NCI-H2029 (cell line): ENCODE measurements around the gene KRT23.

Experiments
- DNase-seq: peaks from one replicate; lab custom pipeline; 2025; lab: John Stamatoyannopoulos, UW

Gene KRT23, protein sequence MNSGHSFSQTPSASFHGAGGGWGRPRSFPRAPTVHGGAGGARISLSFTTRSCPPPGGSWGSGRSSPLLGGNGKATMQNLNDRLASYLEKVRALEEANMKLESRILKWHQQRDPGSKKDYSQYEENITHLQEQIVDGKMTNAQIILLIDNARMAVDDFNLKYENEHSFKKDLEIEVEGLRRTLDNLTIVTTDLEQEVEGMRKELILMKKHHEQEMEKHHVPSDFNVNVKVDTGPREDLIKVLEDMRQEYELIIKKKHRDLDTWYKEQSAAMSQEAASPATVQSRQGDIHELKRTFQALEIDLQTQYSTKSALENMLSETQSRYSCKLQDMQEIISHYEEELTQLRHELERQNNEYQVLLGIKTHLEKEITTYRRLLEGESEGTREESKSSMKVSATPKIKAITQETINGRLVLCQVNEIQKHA

DNA sequence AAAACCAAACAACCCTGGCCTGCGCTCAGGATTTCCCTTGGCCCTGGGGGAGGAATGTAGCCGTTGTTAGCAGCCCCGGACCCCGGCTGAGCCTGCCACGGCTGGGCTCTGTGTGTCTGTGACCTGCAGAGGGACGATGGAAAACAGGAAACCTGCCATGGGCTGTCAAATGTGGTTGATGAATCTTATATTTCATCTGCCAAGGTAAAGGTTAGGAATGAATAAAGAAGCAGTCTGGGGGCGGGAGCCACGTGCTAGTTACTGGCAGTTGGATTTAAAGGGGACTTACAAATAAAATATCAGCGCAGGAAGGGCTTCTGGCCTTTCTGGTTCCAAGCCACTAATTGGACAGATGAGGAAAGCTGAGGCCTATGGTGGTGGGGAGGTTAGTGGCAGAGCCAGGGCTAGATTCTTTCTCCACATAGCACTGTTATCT, at the start of gene KRT23:
TSS of gene KRT23 (minus strand) at position 263 of the 436 bp plus-strand sequence. CDS start 1,043 bp downstream, outside the sequence.
- DNase-seq: peak; percentile 31

DNA sequence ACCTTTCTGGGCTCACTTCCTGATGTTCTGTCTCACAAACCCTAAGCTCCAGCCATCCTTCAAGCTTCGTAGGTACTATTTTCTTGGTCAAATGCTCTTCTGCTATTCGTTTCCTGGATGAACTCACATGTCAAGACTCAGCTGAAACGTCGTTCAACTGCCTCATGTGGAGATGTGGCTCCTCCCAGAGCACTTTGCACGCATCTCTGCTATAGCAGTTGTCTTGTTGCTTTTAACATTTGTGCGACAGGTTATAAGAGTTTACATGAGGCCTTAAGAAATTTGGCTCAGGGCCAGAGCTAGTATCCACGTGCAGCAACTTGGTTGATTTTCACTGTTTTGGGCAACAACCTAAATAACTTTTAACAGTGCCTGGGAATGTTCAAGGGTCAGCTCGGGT, 49.5 kb upstream of the KRT23 start:
- no peak for DNase-seq

DNA sequence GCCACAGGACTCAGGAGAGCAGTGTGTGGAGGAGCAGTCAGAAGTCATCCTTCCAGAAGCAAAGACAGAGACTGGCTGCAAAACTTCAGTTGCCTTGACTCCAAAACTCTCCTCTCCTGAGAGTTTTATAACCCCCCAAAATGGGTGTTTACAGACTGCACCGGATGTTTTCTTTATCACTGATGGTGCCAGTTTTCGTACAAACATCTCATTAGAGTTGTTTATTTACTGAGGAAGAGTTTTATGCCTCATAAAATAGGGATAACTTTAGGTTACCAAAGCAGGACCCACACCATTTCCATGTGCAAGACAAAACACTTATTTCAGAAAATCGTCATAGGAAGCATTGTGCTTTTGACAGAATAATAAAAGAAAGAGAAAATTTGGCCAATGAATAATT, 46.8 kb upstream of the KRT23 start, which contains the start of gene KRT40:
TSS of gene KRT40 (minus strand) at position 101 of the 400 bp plus-strand sequence. CDS start at position 48, 53 bp downstream.
- DNase-seq: no peak

DNA sequence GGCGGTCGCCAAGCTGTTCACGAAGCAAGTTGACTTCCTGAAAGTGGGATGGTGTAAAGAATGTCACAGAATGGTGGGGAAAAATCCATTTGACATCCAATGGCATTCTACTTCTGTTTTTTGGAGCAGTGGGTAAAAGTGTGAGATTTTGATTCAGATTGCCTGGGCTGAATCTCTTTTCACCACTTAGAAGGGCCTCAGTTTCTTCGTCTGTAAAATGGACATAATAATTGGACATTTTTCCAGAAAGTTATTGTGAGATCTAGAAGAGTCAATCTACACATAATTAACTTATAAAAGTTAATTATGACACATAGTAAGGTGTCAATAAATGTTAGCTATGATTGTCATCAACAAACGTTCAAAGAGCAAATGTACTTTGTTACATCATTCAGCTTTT, 43.7 kb upstream of the KRT23 start:
- DNase-seq: no peak

DNA sequence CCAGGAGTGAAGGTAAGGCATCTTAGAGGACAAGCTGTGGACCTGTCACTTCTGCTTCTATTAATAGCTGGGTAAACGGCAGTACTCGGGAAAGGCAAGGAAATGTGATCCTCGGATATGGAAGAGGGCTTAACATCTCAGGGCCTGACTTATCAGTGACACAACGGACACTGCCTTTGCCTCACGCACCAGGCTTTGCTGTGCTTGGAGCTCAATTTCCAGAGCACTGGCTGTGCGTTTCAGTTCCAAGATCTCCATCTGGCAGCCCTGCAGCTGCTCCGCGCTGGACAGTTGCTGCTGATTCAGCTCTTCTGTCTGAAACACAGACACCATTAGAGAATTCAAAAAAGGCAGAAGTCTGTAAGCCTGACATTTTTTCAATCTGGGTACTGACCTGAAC, 43.1 kb upstream of the KRT23 start:
- DNase-seq: no peak

DNA sequence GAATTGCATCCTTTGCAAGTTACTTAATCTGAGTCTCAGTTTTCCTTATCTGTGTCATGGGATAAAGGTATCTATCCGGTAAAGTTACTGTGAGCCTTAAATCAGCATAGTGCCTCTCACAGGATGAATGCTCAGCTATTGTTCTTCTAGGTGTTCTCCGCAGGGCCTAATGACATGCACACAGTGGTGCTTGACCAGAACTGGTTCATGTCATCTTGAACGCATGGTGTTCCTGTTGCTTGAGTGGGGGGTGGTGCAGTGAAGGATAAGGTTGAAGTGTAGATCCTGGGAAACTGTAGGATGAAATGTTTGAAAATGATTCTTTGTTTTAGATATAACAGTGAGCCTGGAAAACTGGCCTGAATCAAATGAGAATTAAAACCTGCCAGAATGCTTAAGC, 42.7 kb upstream of the KRT23 start:
- no peak for DNase-seq

DNA sequence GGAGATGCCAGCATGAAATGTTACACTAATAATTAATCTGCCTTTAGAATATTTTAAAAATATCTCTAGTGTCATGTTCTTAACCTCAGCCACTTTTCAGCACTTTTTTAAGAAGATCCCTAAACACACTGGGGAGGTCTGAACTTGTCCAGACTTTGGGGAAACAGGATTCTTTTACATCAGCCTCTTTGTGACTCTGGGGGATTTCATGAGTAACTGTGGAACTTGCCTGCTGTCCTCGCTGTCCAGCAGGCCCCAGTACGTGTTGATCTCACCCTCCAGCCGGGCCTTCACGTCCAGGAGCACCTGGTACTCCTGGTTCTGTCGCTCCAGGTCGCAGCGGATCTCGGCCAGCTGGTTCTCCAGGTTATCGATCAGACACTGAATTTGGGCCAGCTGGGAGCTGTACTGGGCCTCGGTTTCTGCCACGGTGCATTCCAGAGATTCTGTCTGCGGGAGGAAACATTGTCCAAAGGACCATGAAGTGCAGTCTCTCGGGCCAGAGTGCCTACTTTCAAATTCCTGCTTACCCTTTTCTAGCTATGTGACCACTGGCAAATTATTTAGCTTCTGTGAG, 41.2 kb upstream of the KRT23 start:
- no peak for DNase-seq

DNA sequence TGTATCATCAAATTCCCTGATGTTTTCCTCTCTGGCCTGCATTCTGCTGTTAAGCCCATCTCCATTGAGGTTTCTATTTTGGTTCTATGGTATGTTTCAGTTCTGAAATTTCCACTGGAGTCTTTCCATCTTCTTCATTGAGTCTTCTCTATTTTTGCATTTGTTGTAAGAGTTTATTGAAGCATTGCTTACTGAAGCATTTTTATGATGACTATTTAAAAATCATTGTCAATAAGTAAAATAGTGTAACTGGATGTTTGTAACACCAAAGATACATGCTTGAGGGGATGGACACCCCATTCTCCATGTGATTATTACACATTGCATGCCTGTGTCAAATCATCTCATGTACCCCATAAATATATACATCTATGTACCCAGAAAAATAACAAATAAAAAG, 38.1 kb upstream of the KRT23 start:
- DNase-seq: no peak

DNA sequence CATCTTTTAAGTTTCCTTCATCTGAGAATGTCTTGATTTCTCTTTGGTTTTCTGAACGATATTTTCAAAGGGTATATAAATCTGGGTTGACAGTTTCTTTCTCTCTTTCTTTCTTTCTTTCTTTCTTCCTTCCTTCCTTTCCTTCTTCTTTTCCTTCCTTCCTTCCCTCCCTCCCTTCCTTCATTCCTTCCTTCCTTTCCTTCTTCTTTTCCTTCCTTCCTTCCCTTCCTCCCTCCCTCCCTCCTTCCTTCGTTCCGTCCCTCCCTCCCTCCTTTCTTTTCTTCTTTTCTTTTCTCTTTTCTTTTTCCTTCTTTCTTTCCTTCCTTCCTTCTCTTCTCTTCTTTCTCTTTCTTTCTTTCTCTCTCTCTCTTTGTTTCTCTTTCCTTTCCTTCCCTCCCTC, 36.9 kb upstream of the KRT23 start:
- DNase-seq: no peak

DNA sequence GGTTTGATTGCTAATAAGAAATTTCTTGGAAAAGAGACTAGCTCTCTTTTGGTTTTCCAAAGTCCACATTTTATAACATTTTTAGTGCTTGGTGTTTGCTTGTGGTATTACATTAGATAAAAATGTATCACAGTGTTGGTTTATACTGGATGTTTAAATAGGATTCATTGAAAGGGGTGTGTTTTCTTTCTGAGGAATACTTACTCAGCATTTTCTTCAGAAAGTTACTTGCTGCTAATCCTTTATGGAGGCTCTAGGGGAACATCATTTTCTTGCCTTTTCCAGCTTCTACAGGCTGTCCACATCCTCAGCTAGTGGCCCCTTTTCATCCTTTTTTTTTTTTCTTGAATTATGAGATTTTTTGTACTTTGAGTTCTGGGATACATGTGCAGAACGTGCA, 30.1 kb upstream of the KRT23 start:
- DNase-seq: no peak

DNA sequence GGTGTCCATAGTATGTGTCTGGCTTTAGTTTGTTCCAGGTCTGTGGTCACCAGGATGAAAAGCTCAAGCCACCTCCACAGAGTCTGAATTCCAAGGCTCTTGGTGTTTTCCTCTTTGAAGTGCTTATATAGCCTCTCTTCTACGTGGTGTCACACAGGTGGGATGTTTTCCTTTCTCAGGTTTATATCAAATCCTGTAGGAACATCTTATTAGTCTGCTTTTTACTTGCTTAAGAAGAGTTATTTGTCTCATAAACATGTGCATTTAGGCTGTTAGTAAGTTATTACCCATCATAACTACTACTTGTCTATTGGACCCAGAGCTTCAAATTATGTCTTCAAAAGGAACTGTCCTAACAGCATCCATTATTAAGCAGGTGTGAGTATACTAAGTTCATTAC, 29.4 kb upstream of the KRT23 start, which contains the start of gene KRT39:
TSS of gene KRT39 (minus strand) at position 101 of the 400 bp plus-strand sequence. CDS start at position 9, 92 bp downstream.
- no peak for DNase-seq

DNA sequence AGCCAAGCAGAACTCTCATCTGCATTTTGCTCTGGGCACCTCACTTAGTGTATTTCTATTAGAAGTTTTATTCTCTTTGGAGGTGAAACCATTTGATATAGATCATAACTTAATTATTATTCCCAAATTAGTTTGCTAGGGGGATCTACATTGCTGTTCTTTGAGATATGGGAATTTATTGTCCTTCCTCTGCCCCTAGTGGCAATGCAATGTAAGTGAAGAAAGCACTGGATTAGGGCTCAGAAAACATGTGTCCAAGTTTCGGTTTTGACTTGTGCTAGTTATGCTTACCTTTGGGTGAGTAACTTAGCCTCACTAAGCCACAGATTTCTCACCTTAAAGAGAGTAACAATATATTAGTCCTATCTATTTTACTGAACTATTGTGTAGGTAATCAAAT, 26.4 kb upstream of the KRT23 start:
- no peak for DNase-seq

DNA sequence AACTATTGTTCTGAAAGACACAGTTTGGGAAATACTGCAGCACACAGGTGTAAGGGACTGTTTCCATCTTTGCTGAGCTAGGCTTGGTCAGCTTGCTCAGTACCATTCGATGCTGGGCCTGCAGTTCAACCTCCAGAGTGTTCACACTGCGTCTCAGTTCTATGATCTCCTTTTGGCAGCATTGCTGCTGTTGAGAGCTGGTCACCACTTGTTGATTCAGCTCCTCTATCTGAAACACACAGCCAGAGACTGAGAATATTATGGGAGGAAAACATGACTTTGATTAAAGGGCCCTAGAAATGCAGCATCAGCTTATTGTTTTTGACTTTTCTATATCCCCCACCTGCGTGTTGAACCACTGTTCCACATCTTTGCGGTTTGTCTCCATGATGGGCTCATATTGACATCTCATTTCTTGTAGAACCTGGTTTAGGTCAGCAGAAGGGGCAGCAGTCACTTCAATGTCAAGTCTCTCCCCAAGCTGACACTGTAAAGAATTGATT, 24.7 kb upstream of the KRT23 start:
- DNase-seq: no peak

DNA sequence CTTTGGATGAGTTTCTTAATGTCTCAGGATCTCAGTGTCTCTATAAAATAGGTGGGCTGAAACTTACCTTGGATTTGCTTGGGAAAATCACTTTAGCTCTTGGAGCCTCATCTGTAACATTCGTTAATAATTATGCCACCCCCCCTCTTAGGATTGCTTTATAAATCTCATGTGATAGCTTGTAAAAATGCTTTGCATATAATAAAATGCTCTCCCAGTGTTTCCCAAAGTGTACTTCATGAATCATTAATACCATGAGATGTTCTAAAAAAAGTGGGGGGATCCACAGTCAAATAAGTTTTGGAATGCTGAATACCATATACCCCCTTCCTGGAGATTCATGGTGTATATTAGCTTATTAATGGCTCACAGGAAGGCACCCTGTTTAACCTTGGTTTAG, 24.1 kb upstream of the KRT23 start:
- DNase-seq: no peak

DNA sequence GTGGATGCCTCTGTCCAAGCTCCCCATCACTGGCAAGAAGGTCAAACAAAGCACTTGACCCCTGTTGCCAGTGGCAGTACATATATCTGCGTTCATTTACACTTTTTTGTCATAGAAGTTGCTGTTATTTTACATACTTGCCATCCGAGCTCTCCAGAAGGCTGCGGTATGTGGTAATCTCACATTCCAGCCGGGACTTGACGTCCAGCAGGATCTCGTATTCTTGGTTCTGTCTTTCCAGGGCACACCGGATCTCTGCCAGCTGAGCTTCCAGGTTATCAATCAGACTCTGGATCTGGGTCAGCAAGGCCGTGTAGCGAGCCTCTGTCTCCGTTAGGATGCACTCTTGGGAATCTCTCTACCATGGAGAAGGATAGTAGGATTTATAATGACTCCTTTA, 22.7 kb upstream of the KRT23 start:
- DNase-seq: no peak

DNA sequence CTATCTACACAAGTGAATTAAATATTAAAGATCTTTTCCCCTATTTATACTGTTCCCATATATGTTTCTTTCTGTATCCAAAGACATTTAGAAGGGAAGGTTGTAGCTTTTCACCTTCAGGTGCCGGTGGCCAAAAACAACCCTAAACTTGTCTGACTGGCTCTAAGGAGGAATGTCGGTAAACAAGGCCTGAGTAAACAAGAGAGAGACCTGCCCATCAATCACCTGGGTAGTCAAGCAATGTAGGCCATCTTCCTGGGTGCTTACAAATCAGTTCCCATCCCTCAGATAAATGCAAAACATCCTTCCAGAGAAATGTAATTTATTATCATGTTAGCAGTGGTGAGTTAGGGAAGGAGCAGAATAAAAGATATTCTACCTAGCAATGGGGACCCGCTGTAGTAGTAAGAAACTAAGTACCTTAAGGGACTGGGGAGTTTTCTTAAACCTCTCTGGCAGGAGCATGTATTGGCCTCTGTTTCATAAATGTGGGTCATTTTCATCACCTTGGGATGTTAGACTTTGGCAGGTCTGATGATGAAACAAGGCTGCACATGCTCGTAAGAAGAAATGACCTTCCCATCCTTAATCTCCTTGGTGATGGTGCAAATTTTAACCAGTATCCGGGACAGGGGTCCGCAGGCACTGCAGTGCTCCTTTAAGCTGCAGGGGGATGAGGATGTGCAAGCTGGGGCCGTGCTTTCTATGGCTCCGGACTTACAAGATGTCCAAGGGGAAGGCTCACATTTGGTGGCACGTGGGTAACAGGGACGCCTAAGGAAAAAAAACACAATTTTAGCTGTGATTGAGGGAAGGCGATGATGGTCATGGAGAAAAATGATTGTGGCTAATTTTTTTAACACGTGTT, 20.9 kb upstream of the KRT23 start:
- DNase-seq: peak; percentile 17

DNA sequence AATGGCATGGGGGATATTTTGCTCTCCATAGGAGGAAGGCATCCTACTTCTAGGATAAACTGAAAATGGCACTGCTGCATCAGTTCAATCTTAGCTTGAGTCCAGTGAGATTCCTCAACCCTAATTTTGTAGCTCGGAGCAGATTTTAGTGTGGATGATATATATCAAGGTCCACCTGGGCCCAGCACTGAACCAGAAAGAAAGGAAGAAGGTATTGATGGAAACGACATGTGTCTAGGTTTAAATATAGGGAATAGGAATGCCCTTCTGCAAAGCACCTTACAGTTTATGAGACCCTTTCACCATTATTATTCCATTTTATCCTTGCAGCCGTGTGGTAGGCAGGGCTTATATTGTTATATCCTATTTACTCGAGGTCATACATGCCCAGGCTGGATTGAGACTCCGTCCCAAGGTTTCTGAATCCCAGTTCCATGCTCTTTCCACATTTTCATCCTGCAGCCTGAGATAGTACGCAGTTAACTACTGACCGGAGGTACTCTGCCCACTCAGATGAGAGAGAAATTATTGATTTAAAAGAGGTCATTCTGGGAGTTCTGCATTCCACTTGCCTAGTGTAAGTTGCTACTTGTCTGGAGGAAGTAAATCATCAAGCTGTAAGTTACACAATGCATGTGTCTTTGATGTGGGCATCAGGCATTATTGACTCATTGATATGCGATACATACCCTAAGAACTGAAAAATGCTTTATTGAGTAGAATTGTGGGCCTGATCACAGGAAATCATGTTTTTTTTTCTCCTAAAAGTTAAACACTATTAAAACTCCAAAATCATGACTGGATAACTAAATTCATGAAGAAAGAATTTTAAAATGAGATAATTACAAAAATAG, 19.2 kb upstream of the KRT23 start:
- no peak for DNase-seq

DNA sequence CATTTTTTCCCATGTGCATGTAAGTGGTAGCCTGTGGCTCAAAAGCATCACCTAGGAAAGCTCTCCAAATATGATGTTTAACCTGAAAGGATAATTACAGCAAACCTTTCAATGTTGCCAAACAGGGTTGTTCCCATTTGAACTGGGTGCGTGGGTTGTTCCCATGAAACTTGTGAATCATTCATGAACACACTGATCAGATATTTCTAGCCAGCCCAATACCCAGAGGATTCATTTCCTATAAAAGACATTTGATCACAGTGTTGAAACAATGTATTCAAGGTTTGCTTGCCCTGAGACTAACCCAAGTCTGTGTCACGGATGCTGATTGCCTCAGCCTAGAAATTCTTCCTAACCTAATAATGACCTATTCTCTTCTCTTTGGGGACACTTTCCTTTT, 16.4 kb upstream of the KRT23 start:
- no peak for DNase-seq

DNA sequence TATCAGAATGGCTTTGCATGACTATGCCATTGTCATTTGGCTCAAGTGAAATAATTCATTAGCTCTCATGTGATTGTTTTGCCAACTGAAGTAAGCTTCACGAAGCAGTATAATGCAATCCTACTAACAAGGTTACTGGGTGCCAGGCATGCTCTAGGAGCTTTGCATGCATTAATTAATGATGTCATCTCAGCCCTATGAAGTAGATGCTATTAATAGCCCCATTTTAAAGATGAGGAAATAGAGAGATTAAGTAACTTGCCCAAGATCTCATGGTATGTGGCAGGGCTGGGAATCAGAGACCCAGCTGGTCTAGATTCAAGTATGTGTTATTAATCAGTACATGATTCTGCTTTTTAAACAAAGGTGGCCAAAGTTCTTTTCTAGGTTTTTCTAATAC, 15.2 kb upstream of the KRT23 start:
- DNase-seq: no peak

DNA sequence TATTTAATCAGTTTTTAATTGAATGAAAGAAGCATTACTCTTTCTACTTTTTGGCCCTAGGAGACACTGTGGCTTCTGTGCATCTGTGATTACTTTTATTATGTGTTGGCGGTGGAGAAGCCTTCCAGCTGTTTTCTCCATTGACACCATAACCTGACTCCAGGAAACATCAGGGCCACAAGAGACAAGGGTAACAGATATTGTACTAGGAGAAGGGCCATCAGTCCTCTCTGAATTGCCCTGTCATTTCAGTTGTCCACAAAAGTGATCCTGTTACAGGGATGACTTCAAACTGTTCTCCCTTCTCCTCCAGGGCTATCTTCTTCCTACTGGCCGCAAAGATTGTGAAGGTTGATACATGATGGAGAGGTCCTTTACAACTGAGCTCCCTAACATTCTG, 14.7 kb upstream of the KRT23 start:
- DNase-seq: no peak

DNA sequence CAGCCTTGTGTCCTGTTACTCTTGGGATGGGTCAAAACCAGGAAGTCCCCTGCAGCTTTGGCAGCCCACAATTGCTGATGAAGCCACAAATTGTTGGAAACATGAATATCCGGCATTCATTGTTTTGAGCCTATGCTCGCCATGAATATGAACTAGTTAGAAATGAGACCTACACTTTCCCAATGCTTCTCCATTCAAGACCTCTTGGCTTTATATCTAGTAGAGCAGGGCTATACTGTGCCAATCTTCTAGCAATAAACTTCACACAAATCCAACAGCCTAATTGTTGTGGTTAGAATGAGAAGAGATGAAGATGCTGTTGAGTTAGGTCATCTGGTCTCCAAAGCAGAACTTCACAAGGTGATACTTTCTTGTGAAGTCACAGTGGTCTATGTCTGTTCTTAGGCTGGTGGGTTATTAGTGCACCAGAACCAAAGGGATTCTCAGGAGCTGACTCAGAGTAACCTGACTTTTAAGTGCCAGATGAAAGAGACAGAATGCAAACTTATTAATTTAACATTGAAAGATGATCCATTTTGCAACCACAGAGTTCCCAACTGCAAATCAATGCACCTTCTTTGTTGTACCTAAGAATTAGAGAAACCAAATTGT, 13.7 kb upstream of the KRT23 start:
- no peak for DNase-seq
